Measurements from ENCODE around the gene UQCRHL.
A peak's percentile ranks its signal among the peaks of the same experiment; 100 is the strongest.
"Not testable (repeated sequence)": the region's sequence is repeated elsewhere in the genome, so short reads cannot be mapped to it uniquely, and the experiment has no call there.

The UQCRHL gene

DNA sequence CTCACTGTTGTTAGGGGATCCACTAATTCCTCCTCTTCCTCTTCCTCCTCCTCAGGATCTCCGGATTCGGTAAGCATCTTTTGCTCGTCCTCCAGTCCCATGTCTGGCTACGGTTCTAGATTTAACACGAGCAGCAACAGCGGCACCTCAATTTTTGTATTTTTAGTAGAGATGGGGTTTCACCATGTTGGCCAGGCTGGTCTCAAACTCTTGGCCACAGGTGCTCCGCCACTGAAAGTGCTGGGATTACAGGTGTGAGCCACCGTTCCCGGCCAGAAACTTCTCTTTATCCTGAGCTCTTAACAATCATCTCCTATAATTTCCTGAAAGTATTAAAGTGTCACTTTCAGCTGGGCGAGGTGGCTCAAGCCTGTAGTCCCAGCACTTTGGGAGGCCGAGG, at the start of gene UQCRHL:
Gene UQCRHL, minus strand, starts transcription at position 101 of the 400 bp plus-strand sequence. Its CDS starts 0 bp downstream, at position 101.
- not testable (repeated sequence) for H3K4me3 ChIP-seq (replicated peaks; ENCODE audit: low read depth, low read length); DNase-seq (ENCODE audit: extremely low read depth, insufficient read length); H3K36me3 ChIP-seq (ENCODE audit: control insufficient read depth, insufficient read depth, low read length); H3K27me3 ChIP-seq (replicated peaks; ENCODE audit: control insufficient read depth, insufficient read depth, low read length)

DNA sequence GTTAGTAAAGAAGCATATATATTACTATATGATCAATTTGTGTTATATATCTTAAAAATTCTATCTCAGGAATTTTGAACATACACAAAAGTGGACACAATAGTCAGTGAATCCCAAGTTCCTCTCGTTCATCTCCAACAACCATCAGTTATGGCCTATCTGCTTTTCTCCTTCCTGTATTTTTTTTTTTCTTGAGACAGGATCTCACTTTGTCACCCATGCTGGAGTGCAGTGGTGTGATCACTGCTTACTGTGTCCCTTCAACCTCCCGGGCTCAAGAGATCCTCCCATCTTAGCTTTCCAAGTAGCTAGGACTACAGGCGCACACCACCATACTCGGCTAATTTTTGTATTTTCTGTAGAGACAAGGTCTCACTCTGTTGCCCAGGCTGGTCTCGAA, 49.4 kb upstream of the UQCRHL start:
- no peaks in the 10 kb centered on the region for H3K36me3 ChIP-seq (ENCODE audit: control insufficient read depth, insufficient read depth, low read length)
- TF ChIP-seq, protein P1, sequence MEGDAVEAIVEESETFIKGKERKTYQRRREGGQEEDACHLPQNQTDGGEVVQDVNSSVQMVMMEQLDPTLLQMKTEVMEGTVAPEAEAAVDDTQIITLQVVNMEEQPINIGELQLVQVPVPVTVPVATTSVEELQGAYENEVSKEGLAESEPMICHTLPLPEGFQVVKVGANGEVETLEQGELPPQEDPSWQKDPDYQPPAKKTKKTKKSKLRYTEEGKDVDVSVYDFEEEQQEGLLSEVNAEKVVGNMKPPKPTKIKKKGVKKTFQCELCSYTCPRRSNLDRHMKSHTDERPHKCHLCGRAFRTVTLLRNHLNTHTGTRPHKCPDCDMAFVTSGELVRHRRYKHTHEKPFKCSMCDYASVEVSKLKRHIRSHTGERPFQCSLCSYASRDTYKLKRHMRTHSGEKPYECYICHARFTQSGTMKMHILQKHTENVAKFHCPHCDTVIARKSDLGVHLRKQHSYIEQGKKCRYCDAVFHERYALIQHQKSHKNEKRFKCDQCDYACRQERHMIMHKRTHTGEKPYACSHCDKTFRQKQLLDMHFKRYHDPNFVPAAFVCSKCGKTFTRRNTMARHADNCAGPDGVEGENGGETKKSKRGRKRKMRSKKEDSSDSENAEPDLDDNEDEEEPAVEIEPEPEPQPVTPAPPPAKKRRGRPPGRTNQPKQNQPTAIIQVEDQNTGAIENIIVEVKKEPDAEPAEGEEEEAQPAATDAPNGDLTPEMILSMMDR (IDR thresholded peaks at IDR 0.05; ENCODE audit: insufficient read depth, low read length, poor library complexity, severe bottlenecking) = no peak
- no peak overlapping the region for H3K4me3 ChIP-seq (replicated peaks; ENCODE audit: low read depth, low read length)
- no peaks in the 10 kb centered on the region for H3K27me3 ChIP-seq (replicated peaks; ENCODE audit: control insufficient read depth, insufficient read depth, low read length)
- no peak for DNase-seq (ENCODE audit: extremely low read depth, insufficient read length)

DNA sequence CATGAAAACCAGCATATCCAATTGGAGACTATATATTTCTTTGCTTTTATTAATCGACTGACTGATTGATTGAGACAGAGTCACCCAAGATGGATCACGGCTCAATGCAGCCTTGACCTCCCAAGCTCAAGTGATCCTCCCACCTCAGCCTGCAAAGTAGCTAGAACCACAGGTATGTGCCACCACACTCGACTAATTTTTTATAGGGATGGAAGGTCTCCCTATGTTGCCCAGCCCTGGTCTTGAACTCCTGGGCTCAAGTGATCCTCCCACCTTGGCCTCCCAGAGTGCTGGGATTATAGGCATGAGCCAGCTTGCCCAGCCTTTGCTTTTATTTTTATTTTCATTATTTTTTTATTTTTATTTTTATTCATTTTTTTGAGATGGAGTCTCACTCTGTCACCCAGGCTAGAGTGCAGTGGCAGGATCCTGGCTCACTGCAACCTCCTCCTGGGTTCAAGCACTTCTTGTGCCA, 45.4 kb upstream of the UQCRHL start:
- H3K4me3 ChIP-seq (replicated peaks; ENCODE audit: low read depth, low read length) = no peak overlapping the region
- no peaks in the 10 kb centered on the region for H3K36me3 ChIP-seq (ENCODE audit: control insufficient read depth, insufficient read depth, low read length)
- no peaks in the 10 kb centered on the region for H3K27me3 ChIP-seq (replicated peaks; ENCODE audit: control insufficient read depth, insufficient read depth, low read length)
- no peak for DNase-seq (ENCODE audit: extremely low read depth, insufficient read length)
- TF ChIP-seq, protein P1 (IDR thresholded peaks at IDR 0.05; ENCODE audit: insufficient read depth, low read length, poor library complexity, severe bottlenecking) = no peak

DNA sequence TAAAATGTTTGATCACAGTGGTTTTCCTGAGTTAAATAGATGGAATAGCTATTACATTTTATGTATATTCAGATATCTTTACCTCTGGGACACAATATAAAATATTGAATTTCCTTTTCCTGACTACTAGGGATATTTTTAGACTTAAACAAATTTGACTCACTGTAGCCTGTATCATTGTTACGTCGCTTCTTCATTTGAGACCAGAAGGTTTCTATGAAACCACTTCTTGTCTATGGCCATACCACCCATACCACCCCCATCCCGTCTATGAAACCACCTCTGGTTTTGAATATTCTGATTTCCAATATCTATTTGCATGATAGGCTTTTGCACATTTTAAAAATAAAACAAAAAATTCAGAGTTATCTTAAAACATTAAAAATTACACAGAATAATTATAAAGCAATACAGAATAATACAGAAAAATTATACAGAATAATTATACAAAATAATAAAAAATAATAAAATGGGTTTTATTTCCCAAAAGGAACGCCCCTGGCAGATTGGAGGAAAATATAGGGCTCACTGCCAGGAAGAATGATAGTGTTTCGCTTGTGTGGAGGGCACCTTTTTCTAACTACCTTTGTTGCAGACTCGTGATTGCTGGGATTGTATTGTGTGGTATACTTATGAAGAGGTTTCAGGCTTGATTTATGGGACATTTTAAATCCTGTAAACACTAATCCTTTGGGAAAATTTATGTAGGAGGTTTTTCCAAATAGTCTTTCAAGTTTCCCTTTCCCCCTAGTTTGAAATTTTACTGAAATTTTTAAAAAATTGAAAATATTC, 44.8 kb upstream of the UQCRHL start:
- Histone ChIP-seq H3K27me3 (replicated peaks; ENCODE audit: control insufficient read depth, insufficient read depth, low read length) (no peaks in the 10 kb centered on the region), H3K36me3 (ENCODE audit: control insufficient read depth, insufficient read depth, low read length) (no peaks in the 10 kb centered on the region), H3K4me3 (replicated peaks; ENCODE audit: low read depth, low read length) (peak overlapping the region; percentile 8; the same call in 1 of the 2 replicates)
- no peak for DNase-seq (ENCODE audit: extremely low read depth, insufficient read length)
- TF ChIP-seq, protein P1 (IDR thresholded peaks at IDR 0.05; ENCODE audit: insufficient read depth, low read length, poor library complexity, severe bottlenecking) = no peak

DNA sequence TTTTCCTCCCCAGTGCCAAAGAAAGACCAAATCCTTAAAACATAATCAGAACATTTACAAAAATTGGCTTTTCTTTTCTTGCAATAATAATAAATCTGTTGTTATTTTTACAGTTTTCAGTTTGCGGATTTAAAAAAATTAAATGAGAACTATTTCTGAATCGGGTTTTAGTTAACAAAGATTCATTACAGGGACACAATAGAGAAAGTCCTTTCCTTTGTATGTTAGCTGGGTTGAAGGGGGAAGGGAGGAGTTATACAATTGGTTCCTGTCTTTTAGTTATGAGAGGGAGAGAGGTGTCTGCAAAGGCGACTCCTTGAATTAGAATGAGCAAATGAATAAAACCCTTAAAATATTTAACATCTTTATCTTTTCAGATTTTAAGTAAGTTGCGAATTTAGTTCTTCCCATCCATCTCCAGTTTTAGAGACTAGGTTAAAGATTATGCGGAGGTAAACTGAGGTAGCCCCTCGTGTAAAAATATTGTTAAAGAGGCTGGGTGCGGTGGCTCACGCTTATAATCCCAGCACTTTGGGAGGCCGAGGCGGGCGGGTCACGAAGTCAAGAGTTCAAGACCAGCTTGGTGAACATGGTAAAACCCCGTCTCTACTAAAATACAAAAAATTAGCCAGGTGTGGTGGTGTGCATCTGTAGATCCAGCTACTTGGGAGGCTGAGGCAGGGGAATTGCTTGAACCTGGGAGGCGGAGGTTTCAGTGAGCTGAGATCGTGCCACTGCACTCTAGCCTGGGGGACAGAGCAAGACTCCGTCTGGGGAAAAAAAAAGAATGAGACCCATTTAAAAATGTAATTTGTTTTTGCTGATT, 44.0 kb upstream of the UQCRHL start:
- H3K4me3 ChIP-seq (replicated peaks; ENCODE audit: low read depth, low read length) = peak overlapping the region; percentile 8

More for the DNA sequence above, 44.0 kb upstream of the UQCRHL start:
- H3K36me3 ChIP-seq (ENCODE audit: control insufficient read depth, insufficient read depth, low read length) = no peaks in the 10 kb centered on the region
- TF ChIP-seq, protein P1 (IDR thresholded peaks at IDR 0.05; ENCODE audit: insufficient read depth, low read length, poor library complexity, severe bottlenecking) = no peak
- no peaks in the 10 kb centered on the region for H3K27me3 ChIP-seq (replicated peaks; ENCODE audit: control insufficient read depth, insufficient read depth, low read length)
- DNase-seq (ENCODE audit: extremely low read depth, insufficient read length) = no peak
